Nephron (organoid): ENCODE data around the gene MCF2L2.

Experiments
- H3K27ac Mint-ChIP-seq, 3 experiments: 2 replicates each; pipeline ENCODE4 v1.8.0; 2020; ENCODE audit warnings: mixed read lengths in 3 of 3, mild to moderate bottlenecking in 2 of 3, moderate library complexity in 1 of 3
- H3K27me3 Mint-ChIP-seq: 2 replicates; pipeline ENCODE4 v1.8.0; 2021; ENCODE audit warnings: low read depth, mild to moderate bottlenecking, moderate library complexity, mixed read lengths
- H3K36me3 Mint-ChIP-seq: 2 replicates; pipeline ENCODE4 v1.8.0; 2020; ENCODE audit warnings: low read depth, mixed read lengths
- H3K4me1 Mint-ChIP-seq: 2 replicates; pipeline ENCODE4 v1.8.0; 2020; ENCODE audit warnings: mixed read lengths
- H3K4me3 Mint-ChIP-seq, 3 experiments: 2 replicates each; pipeline ENCODE4 v1.8.0; 2020; ENCODE audit warnings: mild to moderate bottlenecking in 3 of 3, mixed read lengths in 3 of 3, moderate library complexity in 2 of 3
- H3K9me3 Mint-ChIP-seq: 2 replicates; pipeline ENCODE4 v1.8.0; 2020; ENCODE audit warnings: mixed read lengths
- TF ChIP-seq, protein P1 (sequence below), 3 experiments: fragments of 200-600 bp; sonication (generic); IDR thresholded peaks; one replicate each; pipeline ENCODE4 v1.5.0; 2021; ENCODE audit warnings: antibody characterized with exemption in 3 of 3; ENCODE audit not compliant: unreplicated experiment in 3 of 3

MCF2L2 gene

DNA sequence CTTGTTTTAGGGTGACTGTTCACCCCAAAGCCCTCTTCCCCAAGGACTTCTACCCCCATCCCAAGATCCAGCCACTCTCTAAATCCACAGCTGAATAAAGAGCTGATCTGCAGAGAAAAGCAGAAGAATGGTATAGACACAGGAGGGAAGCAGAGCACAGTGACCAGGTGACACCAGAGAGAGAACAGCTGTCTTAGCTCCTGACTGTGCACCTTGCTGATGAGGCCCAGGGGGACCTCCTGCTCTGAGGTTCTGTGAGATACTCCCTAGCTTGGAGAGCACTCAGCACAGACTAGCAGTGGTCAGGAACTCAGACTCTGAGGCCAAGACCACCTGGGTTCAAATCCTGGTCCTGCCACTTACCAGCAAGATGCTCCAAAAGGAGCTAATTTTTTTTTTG is 17.7 kb downstream of the MCF2L2 start:
- no peaks in the 10 kb centered on the region for H3K27me3 Mint-ChIP-seq
- H3K27ac Mint-ChIP-seq, result no peak overlapping the region
- no peaks in the 10 kb centered on the region for H3K9me3 Mint-ChIP-seq
- H3K36me3 Mint-ChIP-seq, result no peaks in the 10 kb centered on the region
- no peak overlapping the region for H3K4me3 Mint-ChIP-seq
- TF ChIP-seq, protein P1, sequence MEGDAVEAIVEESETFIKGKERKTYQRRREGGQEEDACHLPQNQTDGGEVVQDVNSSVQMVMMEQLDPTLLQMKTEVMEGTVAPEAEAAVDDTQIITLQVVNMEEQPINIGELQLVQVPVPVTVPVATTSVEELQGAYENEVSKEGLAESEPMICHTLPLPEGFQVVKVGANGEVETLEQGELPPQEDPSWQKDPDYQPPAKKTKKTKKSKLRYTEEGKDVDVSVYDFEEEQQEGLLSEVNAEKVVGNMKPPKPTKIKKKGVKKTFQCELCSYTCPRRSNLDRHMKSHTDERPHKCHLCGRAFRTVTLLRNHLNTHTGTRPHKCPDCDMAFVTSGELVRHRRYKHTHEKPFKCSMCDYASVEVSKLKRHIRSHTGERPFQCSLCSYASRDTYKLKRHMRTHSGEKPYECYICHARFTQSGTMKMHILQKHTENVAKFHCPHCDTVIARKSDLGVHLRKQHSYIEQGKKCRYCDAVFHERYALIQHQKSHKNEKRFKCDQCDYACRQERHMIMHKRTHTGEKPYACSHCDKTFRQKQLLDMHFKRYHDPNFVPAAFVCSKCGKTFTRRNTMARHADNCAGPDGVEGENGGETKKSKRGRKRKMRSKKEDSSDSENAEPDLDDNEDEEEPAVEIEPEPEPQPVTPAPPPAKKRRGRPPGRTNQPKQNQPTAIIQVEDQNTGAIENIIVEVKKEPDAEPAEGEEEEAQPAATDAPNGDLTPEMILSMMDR (IDR thresholded peaks at IDR 0.05; ENCODE audit: unreplicated experiment in 3 of 3), result no peak
- H3K4me1 Mint-ChIP-seq, result no peaks in the 10 kb centered on the region

DNA sequence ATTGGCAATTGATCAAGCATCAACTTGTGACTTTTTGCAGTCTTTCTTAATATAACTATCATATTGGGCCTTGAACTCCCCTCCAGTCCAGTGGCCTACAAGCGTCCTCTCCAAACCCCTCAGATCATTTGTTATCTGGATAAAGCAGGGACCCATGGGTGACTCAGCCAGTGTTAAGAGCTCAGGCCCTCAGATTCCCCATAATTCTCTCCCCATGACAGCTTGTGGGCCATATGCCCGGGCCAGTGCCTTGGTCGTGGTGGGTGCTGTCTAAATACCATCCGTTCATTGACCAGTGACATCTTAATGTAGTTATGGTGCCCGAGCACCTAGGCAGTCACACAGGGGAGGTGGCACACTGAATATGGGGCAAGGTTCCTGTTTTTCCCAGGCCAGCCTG is 18.1 kb downstream of the MCF2L2 start:
- Mint-ChIP-seq H3K27me3 (no peaks in the 10 kb centered on the region), H3K36me3 (no peaks in the 10 kb centered on the region), H3K4me3 (no peak overlapping the region), H3K4me1 (no peaks in the 10 kb centered on the region), H3K9me3 (no peaks in the 10 kb centered on the region), H3K27ac (no peak overlapping the region)
- TF ChIP-seq, protein P1 (IDR thresholded peaks at IDR 0.05; ENCODE audit: unreplicated experiment in 3 of 3), result no peak

DNA sequence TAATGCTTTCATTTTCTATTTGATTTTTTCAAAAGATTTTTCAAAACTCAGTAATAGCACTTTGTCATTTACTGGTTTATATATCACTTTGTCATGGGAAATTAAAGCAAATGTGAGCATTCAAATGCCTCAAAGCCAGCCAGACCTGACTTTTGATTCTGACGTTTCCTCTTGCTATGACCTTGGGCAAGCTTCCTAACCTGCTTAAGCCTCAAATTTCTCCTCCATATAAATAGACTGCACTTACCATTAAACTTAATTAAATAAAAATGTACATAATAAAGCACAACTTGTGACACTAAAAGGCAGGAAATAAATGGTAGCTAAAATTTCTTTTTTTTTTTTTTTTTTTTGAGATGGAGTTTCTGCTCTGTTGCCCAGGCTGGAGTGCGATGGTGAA is 19.2 kb downstream of the MCF2L2 start:
- TF ChIP-seq, protein P1 (IDR thresholded peaks at IDR 0.05; ENCODE audit: unreplicated experiment in 3 of 3), result no peak
- Mint-ChIP-seq H3K27ac (no peak overlapping the region), H3K4me3 (no peak overlapping the region), H3K36me3 (no peaks in the 10 kb centered on the region), H3K27me3 (no peaks in the 10 kb centered on the region), H3K9me3 (no peaks in the 10 kb centered on the region), H3K4me1 (no peaks in the 10 kb centered on the region)

DNA sequence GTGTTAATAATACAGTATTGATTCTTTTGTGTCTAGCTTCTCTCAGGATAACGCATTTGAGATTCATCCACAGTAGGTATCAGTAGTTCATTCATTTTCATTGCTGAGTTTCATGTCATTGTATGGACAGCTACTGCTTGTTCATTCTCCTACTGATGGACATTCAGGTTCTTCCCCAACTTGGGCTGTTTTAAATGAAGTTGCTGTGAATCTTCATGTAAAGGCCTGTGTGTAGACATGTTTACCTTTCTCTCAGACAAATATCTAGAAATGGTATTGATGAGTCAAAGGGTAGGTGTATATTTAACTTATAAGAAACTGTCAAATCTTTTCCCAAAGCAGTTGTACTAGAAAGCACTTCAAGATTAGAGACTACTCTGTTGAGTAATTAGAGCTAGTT is 26.7 kb downstream of the MCF2L2 start:
- Mint-ChIP-seq H3K9me3 (no peaks in the 10 kb centered on the region), H3K4me1 (no peaks in the 10 kb centered on the region), H3K4me3 (no peak overlapping the region), H3K27ac (no peak overlapping the region), H3K36me3 (no peaks in the 10 kb centered on the region), H3K27me3 (peaks cover 3% of the 10 kb centered on the region)
- TF ChIP-seq, protein P1 (IDR thresholded peaks at IDR 0.05; ENCODE audit: unreplicated experiment in 3 of 3), result no peak

DNA sequence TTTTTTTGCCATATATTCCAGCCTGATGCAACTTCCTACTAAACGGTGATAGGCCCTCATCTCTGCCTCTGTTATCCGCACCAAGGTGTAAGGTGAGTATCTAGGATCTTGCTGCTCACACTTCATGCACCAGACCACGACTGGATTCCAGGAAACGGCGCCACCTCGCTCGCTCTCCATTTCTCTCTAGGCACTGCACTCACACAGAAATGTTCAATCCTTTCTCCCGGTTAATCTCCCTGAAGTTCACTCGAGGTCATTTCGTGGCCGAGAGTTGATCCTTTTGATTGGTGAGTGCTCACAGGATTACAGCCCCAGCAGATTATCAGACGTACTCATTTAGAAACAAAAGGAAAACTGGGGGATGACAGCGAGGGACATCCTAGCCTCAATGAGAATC is 28.1 kb downstream of the MCF2L2 start:
- Mint-ChIP-seq H3K4me1 (no peaks in the 10 kb centered on the region), H3K4me3 (no peak overlapping the region), H3K9me3 (no peaks in the 10 kb centered on the region), H3K36me3 (no peaks in the 10 kb centered on the region), H3K27ac (no peak overlapping the region), H3K27me3 (peaks cover 3% of the 10 kb centered on the region)
- TF ChIP-seq, protein P1 (IDR thresholded peaks at IDR 0.05; ENCODE audit: unreplicated experiment in 3 of 3), result no peak

- H3K9me3 Mint-ChIP-seq, result no peaks in the 10 kb centered on the region
- H3K27me3 Mint-ChIP-seq, result peaks cover 15% of the 10 kb centered on the region
- TF ChIP-seq, protein P1 (IDR thresholded peaks at IDR 0.05; ENCODE audit: unreplicated experiment in 3 of 3), result no peak
- no peaks in the 10 kb centered on the region for H3K36me3 Mint-ChIP-seq
- H3K4me3 Mint-ChIP-seq, result no peak overlapping the region
- peaks cover 12% of the 10 kb centered on the region for H3K4me1 Mint-ChIP-seq
- no peak overlapping the region for H3K27ac Mint-ChIP-seq
Observed at GRCh38 chr3:183396662-183397391, 31.6 kb downstream of the MCF2L2 start.
